H9 (cell line): ENCODE measurements around the gene NPAS2. TPM values are rescaled to one million over a fixed set of nuclear protein-coding genes. Genes with fewer than 3 reads are reported as not detected.

ENCODE experiments used
- DNase-seq: peaks from one replicate; pipeline ENCODE4 v3.0.0-alpha.2; 2017
- H2AFZ ChIP-seq: one replicate; pipeline ENCODE4 v1.6.1; 2013; ENCODE audit warnings: mild to moderate bottlenecking, low read length, control low read depth, moderate library complexity
- H2AK5ac ChIP-seq: 2 replicates; pipeline ENCODE4 v1.6.1; 2013; ENCODE audit warnings: low read length, control low read depth, mixed read lengths; ENCODE audit not compliant: insufficient read length
- H2BK120ac ChIP-seq: one replicate; pipeline ENCODE4 v1.6.1; 2013; ENCODE audit warnings: low read depth, mild to moderate bottlenecking, low read length, control low read depth, inconsistent platforms; ENCODE audit not compliant: poor library complexity, severe bottlenecking
- H2BK12ac ChIP-seq: 2 replicates; pipeline ENCODE4 v1.6.1; 2013; ENCODE audit warnings: low read length, control low read depth, mixed read lengths, low read depth; ENCODE audit not compliant: insufficient read length
- H2BK15ac ChIP-seq: 2 replicates; pipeline ENCODE4 v1.6.1; 2013; ENCODE audit warnings: low read depth, low read length, control low read depth
- H2BK20ac ChIP-seq: one replicate; pipeline ENCODE4 v1.6.1; 2013; ENCODE audit warnings: low read depth, mild to moderate bottlenecking, low read length, control low read depth, inconsistent platforms; ENCODE audit not compliant: poor library complexity, severe bottlenecking
- H2BK5ac ChIP-seq: 2 replicates; pipeline ENCODE4 v1.6.1; 2013; ENCODE audit warnings: low read length, control low read depth, mixed read lengths; ENCODE audit not compliant: insufficient read length
- H3K14ac ChIP-seq: 2 replicates; pipeline ENCODE4 v1.6.1; 2013; ENCODE audit warnings: low read length, control low read depth; ENCODE audit not compliant: insufficient read depth
- H3K18ac ChIP-seq: 2 replicates; pipeline ENCODE4 v1.6.1; 2013; ENCODE audit warnings: low read depth, mild to moderate bottlenecking, mixed read lengths, low read length, control low read depth; ENCODE audit not compliant: insufficient read length
- H3K23ac ChIP-seq: 2 replicates; pipeline ENCODE4 v1.6.1; 2013; ENCODE audit warnings: low read length, control low read depth, mixed read lengths, low read depth; ENCODE audit not compliant: insufficient read length
- H3K23me2 ChIP-seq: 2 replicates; pipeline ENCODE4 v1.6.1; 2013; ENCODE audit warnings: low read depth, mild to moderate bottlenecking, mixed read lengths, low read length, control low read depth; ENCODE audit not compliant: insufficient read length, poor library complexity, severe bottlenecking
- H3K27ac ChIP-seq: 2 replicates; pipeline ENCODE4 v1.5.1; 2013; ENCODE audit warnings: low read length, control low read depth, mixed read lengths, low read depth; ENCODE audit not compliant: insufficient read length
- H3K27me3 ChIP-seq: 2 replicates; pipeline ENCODE4 v1.6.1; 2013; ENCODE audit warnings: low read length, control low read depth, inconsistent platforms; ENCODE audit not compliant: insufficient read depth
- H3K4ac ChIP-seq: 2 replicates; pipeline ENCODE4 v1.6.1; 2013; ENCODE audit warnings: low read depth, mild to moderate bottlenecking, control low read depth, inconsistent platforms, low read length, moderate library complexity
- H3K4me1 ChIP-seq: 2 replicates; pipeline ENCODE4 v1.6.1; 2013; ENCODE audit warnings: low read length, control low read depth, inconsistent platforms; ENCODE audit not compliant: insufficient read depth
- H3K4me2 ChIP-seq: 2 replicates; pipeline ENCODE4 v1.6.1; 2013; ENCODE audit warnings: low read length, control low read depth, mixed read lengths; ENCODE audit not compliant: insufficient read length, insufficient read depth
- H3K56ac ChIP-seq: 2 replicates; pipeline ENCODE4 v1.6.1; 2013; ENCODE audit warnings: low read depth, mild to moderate bottlenecking, mixed read lengths, low read length, control low read depth; ENCODE audit not compliant: insufficient read length
- H3K79me1 ChIP-seq: 2 replicates; pipeline ENCODE4 v1.6.1; 2013; ENCODE audit warnings: low read depth, mild to moderate bottlenecking, moderate library complexity, low read length, control low read depth, inconsistent platforms; ENCODE audit not compliant: insufficient read depth, poor library complexity, severe bottlenecking
- H3K79me2 ChIP-seq: 2 replicates; pipeline ENCODE4 v1.6.1; 2013; ENCODE audit warnings: low read length, control low read depth, inconsistent platforms; ENCODE audit not compliant: insufficient read depth
- H3K9ac ChIP-seq: 2 replicates; pipeline ENCODE4 v1.6.1; 2013; ENCODE audit warnings: low read length, control low read depth, mixed read lengths; ENCODE audit not compliant: insufficient read length; ENCODE audit errors: extremely low read depth
- H3K9me3 ChIP-seq: one replicate; pipeline ENCODE4 v1.6.1; 2013; ENCODE audit warnings: low read depth, low read length, inconsistent platforms; ENCODE audit not compliant: control insufficient read depth
- H3T11ph ChIP-seq: one replicate; pipeline ENCODE4 v1.6.1; 2013; ENCODE audit warnings: mild to moderate bottlenecking, low read length, control low read depth, inconsistent platforms
- H4K20me1 ChIP-seq: one replicate; pipeline ENCODE4 v1.6.1; 2013; ENCODE audit not compliant: control insufficient read depth, insufficient read length, insufficient read depth
- H4K5ac ChIP-seq: 2 replicates; pipeline ENCODE4 v1.6.1; 2013; ENCODE audit warnings: low read depth, mild to moderate bottlenecking, mixed read lengths, low read length, control low read depth; ENCODE audit not compliant: insufficient read length
- H4K8ac ChIP-seq: replicated peaks from 2 replicates; pipeline ENCODE4 v1.6.1; 2013; ENCODE audit warnings: low read length, control low read depth, mixed read lengths, low read depth; ENCODE audit not compliant: insufficient read length
- H4K91ac ChIP-seq: 2 replicates; pipeline ENCODE4 v1.6.1; 2013; ENCODE audit warnings: low read depth, mild to moderate bottlenecking, moderate library complexity, mixed read lengths, low read length, control low read depth; ENCODE audit not compliant: insufficient read length
- H3K27ac Mint-ChIP-seq, 3 experiments: 2 replicates in 2 of 3; 3 replicates in 1 of 3; pipeline ENCODE4 v1.8.0; 2020 to 2021; ENCODE audit warnings: mixed read lengths in 3 of 3, mild to moderate bottlenecking in 1 of 3, moderate library complexity in 1 of 3
- H3K27me3 Mint-ChIP-seq: 2 replicates; pipeline ENCODE4 v1.8.0; 2021; ENCODE audit warnings: low read depth, mild to moderate bottlenecking, moderate library complexity, mixed read lengths
- H3K36me3 Mint-ChIP-seq, 3 experiments: 2 replicates in 2 of 3; 3 replicates in 1 of 3; pipeline ENCODE4 v1.8.0; 2020 to 2021; ENCODE audit warnings: low read depth in 3 of 3, mixed read lengths in 3 of 3; ENCODE audit not compliant: insufficient read depth in 1 of 3
- H3K4me1 Mint-ChIP-seq, 2 experiments: 2 replicates each; pipeline ENCODE4 v1.8.0; 2020; ENCODE audit warnings: mixed read lengths in 2 of 2
- H3K4me3 Mint-ChIP-seq, 2 experiments: 2 replicates in 1 of 2; 3 replicates in 1 of 2; pipeline ENCODE4 v1.8.0; 2020 to 2021; ENCODE audit warnings: mild to moderate bottlenecking in 2 of 2, mixed read lengths in 2 of 2, moderate library complexity in 1 of 2
- H3K9me3 Mint-ChIP-seq, 2 experiments: 2 replicates in 1 of 2; 3 replicates in 1 of 2; pipeline ENCODE4 v1.8.0; 2020; ENCODE audit warnings: mild to moderate bottlenecking in 2 of 2, mixed read lengths in 2 of 2, moderate library complexity in 1 of 2
- CTCF ChIP-seq: fragments of 200-600 bp; sonication (generic); conservative IDR thresholded peaks from 3 replicates; pipeline ENCODE4 v1.8.0; 2021; ENCODE audit warnings: antibody characterized with exemption, mild to moderate bottlenecking
- WGBS: extraction: QIAGEN DNeasy Blood & Tissue Kit; methylation state at CpG from one replicate; pipeline ENCODE4 v1.1.7; 2013; ENCODE audit warnings: missing lambda C conversion rate, low lambda C conversion rate, mixed read lengths; ENCODE audit not compliant: insufficient read length; ENCODE audit errors: extremely low coverage; 5-methylcytosine and 5-hydroxymethylcytosine counted together
- total RNA-seq: library from RNA; stranded (reverse); gene quantifications from 2 replicates; pipeline ENCODE4 v1.2.1, GENCODE V29; 2021

The NPAS2 gene
- total RNA-seq, 1 experiment from 2014 or later, result 1.3 TPM

DNA sequence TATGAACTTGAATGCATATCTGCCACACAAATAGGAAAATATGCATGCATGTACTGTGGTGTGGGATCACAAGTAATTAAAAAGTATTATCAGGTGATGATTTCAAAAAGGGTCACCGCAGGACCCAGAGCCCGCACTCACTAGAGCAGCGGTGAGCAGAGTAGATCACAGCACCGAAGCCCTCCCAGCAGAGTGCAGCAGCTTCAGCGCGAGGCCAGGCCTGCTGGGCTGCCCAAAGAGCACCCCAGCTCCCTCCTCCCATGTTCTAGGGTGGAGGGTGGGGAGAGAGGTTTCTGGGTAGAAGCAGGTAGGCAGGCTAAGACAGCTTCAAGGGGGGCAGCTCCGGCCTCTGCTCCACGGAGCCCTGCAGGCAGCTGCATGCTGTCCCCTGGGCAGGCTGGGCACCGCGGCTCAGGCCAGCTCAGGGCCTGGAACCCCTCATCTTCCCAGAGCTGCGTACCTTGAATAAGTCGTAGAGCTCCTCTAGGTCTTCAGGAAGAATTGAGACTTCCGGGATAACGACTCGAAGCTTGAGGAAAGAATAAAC is 207.1 kb downstream of the NPAS2 start:
- no peak overlapping the region for H3K4me3 Mint-ChIP-seq
- H3K14ac ChIP-seq, result peak overlapping the region; percentile 8; the same call in 1 of the 2 replicates
- no peaks in the 10 kb centered on the region for H3K9me3 ChIP-seq
- no peaks in the 10 kb centered on the region for H4K20me1 ChIP-seq
- H2AFZ ChIP-seq, result no peak overlapping the region
- no peak overlapping the region for H3K4ac ChIP-seq
- no peaks in the 10 kb centered on the region for H3K27me3 Mint-ChIP-seq
- H3K27ac Mint-ChIP-seq, result peak overlapping the region in 1 of 3 experiments; percentile 86; a peak in 2 of 7 replicates
- no peak for TF ChIP-seq CTCF
- H3K36me3 Mint-ChIP-seq, result peaks cover 15 to 38% (median 37%) of the 10 kb centered on the region in 3 experiments
- no peaks in the 10 kb centered on the region for H3K79me1 ChIP-seq
- no peak overlapping the region for H3K4me2 ChIP-seq
- H2BK20ac ChIP-seq, result no peak overlapping the region
- H3K4me1 ChIP-seq, result no peaks in the 10 kb centered on the region
- H3K9ac ChIP-seq, result no peak overlapping the region
- H2BK15ac ChIP-seq, result no peak overlapping the region
- no CpG with 5 or more reads among the region's 15 CpGs for WGBS
- DNase-seq, result no peak
- H4K8ac ChIP-seq, result no peak overlapping the region
- H2AK5ac ChIP-seq, result no peak overlapping the region
- H3K9me3 Mint-ChIP-seq, result peaks cover 0 to 6% of the 10 kb centered on the region in 2 experiments; a peak in 1 of 5 replicates
- no peaks in the 10 kb centered on the region for H3K27me3 ChIP-seq
- no peak overlapping the region for H2BK5ac ChIP-seq
- peaks cover 14 to 20% of the 10 kb centered on the region in 2 experiments for H3K4me1 Mint-ChIP-seq
- H3K18ac ChIP-seq, result no peak overlapping the region
- H3K23ac ChIP-seq, result no peak overlapping the region
- no peak overlapping the region for H3K27ac ChIP-seq
- no peak overlapping the region for H4K91ac ChIP-seq
- H3K79me2 ChIP-seq, result no peaks in the 10 kb centered on the region
- H3K56ac ChIP-seq, result no peak overlapping the region
- no peak overlapping the region for H4K5ac ChIP-seq
- H3T11ph ChIP-seq, result no peak overlapping the region
- H2BK120ac ChIP-seq, result no peak overlapping the region
- no peak overlapping the region for H2BK12ac ChIP-seq
- H3K23me2 ChIP-seq, result no peaks in the 10 kb centered on the region
